IMR-90 (cell line): ENCODE results near the gene KCNMA1. TPM values are rescaled to one million over a fixed set of nuclear protein-coding genes. Genes with fewer than 3 reads are reported as not detected.

Source experiments
- ATAC-seq: fragments of 200-7000 bp; cut with Tn5 transposase; 2 replicates; pipeline ENCODE4 v1.9.1; 2020; ENCODE audit warnings: low read depth, mild to moderate bottlenecking, moderate library complexity
- BruUV-seq: library from RNA; stranded (reverse); fragments of 400-500 nt; replicated peaks from 2 replicates; lab custom pipeline; 2021; lab: Mats Ljungman, UMichigan
- CTCF ChIA-PET: fragments of 300-600 bp; formaldehyde crosslinking; extraction: SDS; loops from one replicate; lab custom pipeline; 2021; ENCODE audit warnings: antibody characterized with exemption; lab: Yijun Ruan, JAX
- POLR2A ChIA-PET: fragments of 300-600 bp; sonication (Branson Sonifier 250); formaldehyde crosslinking; loops from one replicate; lab custom pipeline; 2022; ENCODE audit warnings: antibody characterized with exemption; ENCODE audit not compliant: unreplicated experiment; lab: Charles Lee
- DNase-seq: peaks from one replicate; pipeline ENCODE4 v3.0.0; 2013
- H2AFZ ChIP-seq: replicated peaks from 2 replicates; pipeline ENCODE3; 2013; ENCODE audit warnings: low read length, mild to moderate bottlenecking; ENCODE audit not compliant: poor library complexity
- H2AK5ac ChIP-seq: 2 replicates; pipeline ENCODE4 v1.6.1; 2013; ENCODE audit warnings: low read depth, low read length, inconsistent platforms
- H2AK9ac ChIP-seq: replicated peaks from 2 replicates; pipeline ENCODE3; 2013; ENCODE audit warnings: mild to moderate bottlenecking, low read depth, low read length, moderate library complexity; ENCODE audit not compliant: poor library complexity
- H2BK120ac ChIP-seq: 2 replicates; pipeline ENCODE4 v1.6.1; 2013; ENCODE audit warnings: low read depth, low read length, inconsistent platforms
- H2BK15ac ChIP-seq: 3 replicates; pipeline ENCODE4 v1.6.1; 2013; ENCODE audit warnings: low read depth, low read length, inconsistent platforms
- H2BK20ac ChIP-seq: 2 replicates; pipeline ENCODE4 v1.6.1; 2013; ENCODE audit warnings: low read depth, mild to moderate bottlenecking, inconsistent platforms, low read length, moderate library complexity
- H2BK5ac ChIP-seq: 2 replicates; pipeline ENCODE4 v1.6.1; 2013; ENCODE audit warnings: mild to moderate bottlenecking, low read depth, low read length, inconsistent platforms; ENCODE audit not compliant: poor library complexity, severe bottlenecking
- H3K14ac ChIP-seq: replicated peaks from 2 replicates; pipeline ENCODE4 v1.6.1; 2013; ENCODE audit warnings: low read depth, low read length, inconsistent platforms
- H3K18ac ChIP-seq: 2 replicates; pipeline ENCODE4 v1.6.1; 2013; ENCODE audit warnings: low read depth, low read length, control low read depth
- H3K23ac ChIP-seq: 2 replicates; pipeline ENCODE4 v1.6.1; 2013; ENCODE audit warnings: low read depth, low read length, inconsistent platforms
- H3K27ac ChIP-seq: 2 replicates; pipeline ENCODE4 v1.5.1; 2013; ENCODE audit warnings: mild to moderate bottlenecking, control low read depth, low read length; ENCODE audit not compliant: insufficient read depth
- H3K27me3 ChIP-seq: 2 replicates; pipeline ENCODE4 v1.6.1; 2013; ENCODE audit warnings: low read length; ENCODE audit not compliant: control insufficient read depth, insufficient read depth
- H3K36me3 ChIP-seq: 2 replicates; pipeline ENCODE4 v1.6.1; 2013; ENCODE audit warnings: low read length, mixed read lengths; ENCODE audit not compliant: control insufficient read depth, insufficient read depth
- H3K4ac ChIP-seq: 2 replicates; pipeline ENCODE4 v1.6.1; 2013; ENCODE audit warnings: low read depth, low read length, inconsistent platforms
- H3K4me1 ChIP-seq: 2 replicates; pipeline ENCODE4 v1.6.1; 2013; ENCODE audit warnings: low read length, mixed read lengths; ENCODE audit not compliant: control insufficient read depth, insufficient read depth
- H3K4me2 ChIP-seq: 2 replicates; pipeline ENCODE4 v1.6.1; 2013; ENCODE audit warnings: low read depth, mild to moderate bottlenecking, control low read depth, low read length, moderate library complexity
- H3K4me3 ChIP-seq: 2 replicates; pipeline ENCODE4 v1.5.1; 2013; ENCODE audit warnings: low read depth, mild to moderate bottlenecking, control low read depth, low read length, moderate library complexity; ENCODE audit not compliant: insufficient read depth
- H3K56ac ChIP-seq: 2 replicates; pipeline ENCODE4 v1.6.1; 2013; ENCODE audit warnings: low read length, inconsistent platforms; ENCODE audit not compliant: insufficient read depth; ENCODE audit errors: extremely low read depth
- H3K79me1 ChIP-seq, 2 experiments: 2 replicates each; pipeline ENCODE4 v1.6.1; 2013; ENCODE audit warnings: low read length in 2 of 2, inconsistent platforms in 1 of 2, low read depth in 1 of 2
- H3K9ac ChIP-seq: 2 replicates; pipeline ENCODE4 v1.6.1; 2013; ENCODE audit warnings: low read depth, low read length, control low read depth
- H3K9me1 ChIP-seq: 2 replicates; pipeline ENCODE4 v1.6.1; 2013; ENCODE audit warnings: low read length, inconsistent platforms; ENCODE audit not compliant: insufficient read depth
- H3K9me3 ChIP-seq: 2 replicates; pipeline ENCODE4 v1.6.1; 2013; ENCODE audit warnings: low read length; ENCODE audit not compliant: control insufficient read depth, insufficient read depth
- H4K20me1 ChIP-seq: 2 replicates; pipeline ENCODE4 v1.6.1; 2013; ENCODE audit warnings: low read length, inconsistent platforms; ENCODE audit not compliant: insufficient read depth
- H4K5ac ChIP-seq: 2 replicates; pipeline ENCODE4 v1.6.1; 2013; ENCODE audit warnings: mild to moderate bottlenecking, low read depth, low read length, control low read depth
- H4K8ac ChIP-seq, 2 experiments: 2 replicates each; pipeline ENCODE4 v1.6.1; 2013; ENCODE audit warnings: low read depth in 2 of 2, low read length in 2 of 2, control low read depth in 1 of 2, inconsistent platforms in 1 of 2
- H4K91ac ChIP-seq: 2 replicates; pipeline ENCODE4 v1.6.1; 2013; ENCODE audit warnings: low read depth, low read length, inconsistent platforms; ENCODE audit not compliant: insufficient read depth
- CEBPB ChIP-seq: IDR thresholded peaks from 2 replicates; pipeline ENCODE4 v1.6.1; 2012; ENCODE audit warnings: low read depth, low read length, improper control_type of control experiment
- CHD1 ChIP-seq: IDR thresholded peaks from 2 replicates; pipeline ENCODE4 v1.6.1; 2012; ENCODE audit warnings: low read depth, low read length, improper control_type of control experiment
- FOS ChIP-seq: fragments of 150-350 bp; IDR thresholded peaks from 2 replicates; pipeline ENCODE4 v1.6.1; 2016; ENCODE audit warnings: low read depth, low read length
- WGBS, 2 experiments: methylation state at CpG; one replicate each; pipeline versions ENCODE4 v1.1.5 to v1.1.7; 2013; ENCODE audit warnings: missing lambda C conversion rate in 2 of 2; ENCODE audit not compliant: insufficient read length in 1 of 2; ENCODE audit errors: extremely low coverage in 2 of 2; 5-methylcytosine and 5-hydroxymethylcytosine counted together
- dilution Hi-C: fragments of 300-500 bp; cut with HindIII; formaldehyde crosslinking; loops from one replicate; pipeline ENCODE4 v1.14.3; 2018; ENCODE audit warnings: low sequenced_read_pairs; ENCODE audit not compliant: unreplicated experiment
- in situ Hi-C: fragments of 300-500 bp; cut with MboI; formaldehyde crosslinking; loops from 3 replicates; pipeline ENCODE4 v1.14.3; 2019; ENCODE audit warnings: low sequenced_read_pairs, inconsistent platforms, mixed read lengths
- intact Hi-C: fragments of 100-400 bp; cut with micrococcal nuclease; formaldehyde crosslinking; loops from 2 replicates; pipeline ENCODE4 v1.10.0; 2022
- polyA plus RNA-seq, 3 experiments: library from polyadenylated mRNA; depleted of rRNA; stranded (reverse); fragments of >200 nt; gene quantifications; 2 replicates each; pipeline ENCODE4 v1.2.3, GENCODE V29; 2012; ENCODE audit warnings: low replicate concordance in 1 of 3
- total RNA-seq: library from RNA; depleted of rRNA; stranded (reverse); fragments of >200 nt; gene quantifications from 2 replicates; pipeline ENCODE4 v1.2.3, GENCODE V29; 2012

KCNMA1 gene
- total and polyA plus RNA-seq, 2 of the 4 experiments (the other 2 are of a cell fraction) = 25.6 to 29.6 TPM

- Histone ChIP-seq H3K27me3 (no peaks in the 10 kb centered on the region), H2BK20ac (peak overlapping the region; percentile 95)
Observed at GRCh38 chr10:77357611-77358310, 279.8 kb downstream of the KCNMA1 start.

More at GRCh38 chr10:77357611-77358310, 279.8 kb downstream of the KCNMA1 start:
- in situ Hi-C loops = no loop called here
- peak overlapping the region; percentile 90 for H2AK5ac ChIP-seq
- ATAC-seq (peak; percentile 73), DNase-seq (peak; percentile 85)
- peak overlapping the region; percentile 87 for H3K4ac ChIP-seq
- peaks cover 22% of the 10 kb centered on the region for H3K9me1 ChIP-seq
- H3K4me1 ChIP-seq = peaks cover 14% of the 10 kb centered on the region
- peak overlapping the region; percentile 82 for H2BK5ac ChIP-seq
- H4K8ac ChIP-seq = peak overlapping the region; percentile 11 to 48
- CTCF ChIA-PET = interaction anchor here (1.8 kb wide), 1 partner anchor 17 kb away, joined by 5 read pairs; no protein-coding TSS in a partner anchor
- H3K4me2 ChIP-seq = peak overlapping the region; percentile 56; the same call in 1 of the 2 replicates
- TF ChIP-seq CEBPB (peak; percentile 27; the same call in 1 of the 2 replicates), FOS (peak; percentile 79; the same call in 1 of the 2 replicates), CHD1 (no peak)
- POLR2A ChIA-PET = no interaction called here
- H3K4me3 ChIP-seq = no peak overlapping the region
- peak overlapping the region; percentile 31; the same call in 1 of the 2 replicates for H3K27ac ChIP-seq
- WGBS, 2 experiments = 40% methylated on average over 1 of the region's 4 CpGs; no CpG with 5 or more reads in 1 of the 2 experiments
- peak overlapping the region; percentile 90 for H2BK120ac ChIP-seq
- no peaks in the 10 kb centered on the region for H4K20me1 ChIP-seq
- no peak overlapping the region for H3K9ac ChIP-seq
- no TSS peak for BruUV-seq
- peak overlapping the region; percentile 1; the same call in 1 of the 2 replicates for H4K5ac ChIP-seq
- dilution Hi-C loops = no loop called here
- intact Hi-C loops = no loop called here
- peak overlapping the region; percentile 35; the same call in 1 of the 2 replicates for H3K18ac ChIP-seq
- H3K56ac ChIP-seq = peak overlapping the region; percentile 49
- H3K23ac ChIP-seq = peak overlapping the region; percentile 55; the same call in 1 of the 2 replicates
- no peaks in the 10 kb centered on the region for H3K9me3 ChIP-seq
- peaks cover 0 to 19% of the 10 kb centered on the region in 2 experiments; a peak in 3 of 4 replicates for H3K79me1 ChIP-seq
- H2AK9ac ChIP-seq = no peak overlapping the region
- peak overlapping the region; percentile 84 for H3K14ac ChIP-seq
- H3K36me3 ChIP-seq = no peaks in the 10 kb centered on the region
- H4K91ac ChIP-seq = peak overlapping the region; percentile 70
- H2AFZ ChIP-seq = no peak overlapping the region
- H2BK15ac ChIP-seq = peak overlapping the region; percentile 32; the same call in 2 of the 3 replicates
